GM23338 (cell line): ENCODE data around the gene ELN. TPM values are rescaled to one million over a fixed set of nuclear protein-coding genes. Genes with fewer than 3 reads are reported as not detected.

Source experiments
- ATAC-seq: fragments of 200-7000 bp; cut with Tn5 transposase; 3 replicates; pipeline ENCODE4 v1.9.1; 2020
- DNase-seq: peaks from one replicate; pipeline ENCODE4 v3.0.0-alpha.2; 2015; ENCODE audit warnings: low spot score
- H2AFZ ChIP-seq: fragments of 200-600 bp; sonication (generic); 2 replicates; pipeline ENCODE4 v1.8.0; 2016; ENCODE audit warnings: antibody characterized with exemption, mild to moderate bottlenecking, moderate library complexity
- H3F3A ChIP-seq: fragments of 200-600 bp; sonication (generic); replicated peaks from 2 replicates; pipeline ENCODE4 v1.8.0; 2017; ENCODE audit warnings: antibody characterized with exemption, mixed run types, low read depth
- H3K27ac ChIP-seq: fragments of 200-600 bp; sonication (generic); 2 replicates; pipeline ENCODE4 v1.6.1; 2016; ENCODE audit warnings: low read depth
- H3K27me3 ChIP-seq: fragments of 200-600 bp; sonication (generic); 2 replicates; pipeline ENCODE4 v1.8.0; 2016; ENCODE audit warnings: mild to moderate bottlenecking, mixed run types, moderate library complexity; ENCODE audit not compliant: insufficient read depth
- H3K36me3 ChIP-seq: fragments of 200-600 bp; sonication (generic); 2 replicates; pipeline ENCODE4 v1.8.0; 2016; ENCODE audit warnings: mild to moderate bottlenecking; ENCODE audit not compliant: insufficient read depth
- H3K4me1 ChIP-seq: fragments of 200-600 bp; sonication (generic); 2 replicates; pipeline ENCODE4 v1.8.0; 2016; ENCODE audit warnings: mild to moderate bottlenecking, moderate library complexity; ENCODE audit not compliant: insufficient read depth
- H3K4me2 ChIP-seq: fragments of 200-600 bp; sonication (generic); 2 replicates; pipeline ENCODE4 v1.7.1; 2017; ENCODE audit warnings: mixed run types
- H3K4me3 ChIP-seq: fragments of 200-600 bp; sonication (generic); 2 replicates; pipeline ENCODE4 v1.6.1; 2016; ENCODE audit warnings: mixed run types
- H3K79me2 ChIP-seq: fragments of 200-600 bp; sonication (generic); replicated peaks from 2 replicates; pipeline ENCODE4 v1.8.0; 2017; ENCODE audit warnings: mild to moderate bottlenecking; ENCODE audit not compliant: insufficient read depth
- H3K9me2 ChIP-seq: fragments of 200-600 bp; sonication (generic); 2 replicates; pipeline ENCODE4 v1.8.0; 2017; ENCODE audit not compliant: insufficient read depth
- H4K20me1 ChIP-seq: fragments of 200-600 bp; sonication (generic); replicated peaks from 2 replicates; pipeline ENCODE4 v1.8.0; 2017; ENCODE audit warnings: mild to moderate bottlenecking; ENCODE audit not compliant: insufficient read depth
- H3K27ac Mint-ChIP-seq: 2 replicates; pipeline ENCODE4 v1.8.0; 2020; ENCODE audit warnings: inconsistent platforms, mild to moderate bottlenecking, moderate library complexity, mixed read lengths
- H3K27me3 Mint-ChIP-seq: 3 replicates; pipeline ENCODE4 v1.8.0; 2022; ENCODE audit warnings: low read depth, mild to moderate bottlenecking, moderate library complexity, mixed read lengths, inconsistent platforms; ENCODE audit not compliant: insufficient read depth, poor library complexity
- H3K36me3 Mint-ChIP-seq: 3 replicates; pipeline ENCODE4 v1.8.0; 2021; ENCODE audit warnings: low read depth, mild to moderate bottlenecking, inconsistent platforms, moderate library complexity, mixed read lengths
- H3K4me1 Mint-ChIP-seq: 3 replicates; pipeline ENCODE4 v1.8.0; 2020; ENCODE audit warnings: mild to moderate bottlenecking, inconsistent platforms, mixed read lengths
- H3K4me3 Mint-ChIP-seq: 3 replicates; pipeline ENCODE4 v1.8.0; 2021; ENCODE audit warnings: moderate library complexity, mild to moderate bottlenecking, inconsistent platforms, mixed read lengths
- H3K9me3 Mint-ChIP-seq: 3 replicates; pipeline ENCODE4 v1.8.0; 2020; ENCODE audit warnings: moderate library complexity, mild to moderate bottlenecking, inconsistent platforms, mixed read lengths
- CREB1 ChIP-seq: fragments of 250-450 bp; sonication (Bioruptor Pico); IDR thresholded peaks from 2 replicates; pipeline ENCODE4 v1.5.0; 2020; ENCODE audit warnings: low read depth, mild to moderate bottlenecking, moderate library complexity
- EZH2 ChIP-seq: fragments of 200-600 bp; sonication (generic); IDR thresholded peaks from one replicate; pipeline ENCODE4 v1.8.0; 2017; ENCODE audit warnings: antibody characterized with exemption, mild to moderate bottlenecking, low read depth; ENCODE audit not compliant: unreplicated experiment
- EZH2phosphoT487 ChIP-seq: fragments of 200-600 bp; sonication (generic); IDR thresholded peaks from one replicate; pipeline ENCODE4 v1.8.1; 2018; ENCODE audit warnings: antibody characterized with exemption; ENCODE audit not compliant: unreplicated experiment
- JUNB ChIP-seq: IDR thresholded peaks from one replicate; pipeline ENCODE4 v1.6.1; 2016; ENCODE audit warnings: antibody characterized with exemption; ENCODE audit not compliant: unreplicated experiment
- POLR2AphosphoS5 ChIP-seq: IDR thresholded peaks from 2 replicates; pipeline ENCODE4 v1.6.1; 2016; ENCODE audit warnings: antibody characterized with exemption, low read depth
- ZNF114 ChIP-seq: fragments of 250-450 bp; sonication (Bioruptor Pico); IDR thresholded peaks from 2 replicates; pipeline ENCODE4 v1.5.0; 2020; ENCODE audit warnings: mild to moderate bottlenecking, moderate library complexity
- ZNF331 ChIP-seq: fragments of 250-450 bp; sonication (Bioruptor Pico); IDR thresholded peaks from 2 replicates; pipeline ENCODE4 v1.5.0; 2020; ENCODE audit warnings: low read depth, mild to moderate bottlenecking, moderate library complexity
- polyA plus RNA-seq: library from polyadenylated mRNA; unstranded; fragments of >200 nt; fragmentation: Nextera tagmentation; extraction: Ambion mirVana; gene quantifications from 2 replicates; pipeline ENCODE4 v1.2.1, GENCODE V29; 2016
- total RNA-seq: library from RNA; depleted of rRNA; stranded (reverse); fragments of >200 nt; shearing (Covaris generic); gene quantifications from 2 replicates; pipeline ENCODE4 v1.2.3, GENCODE V29; 2014
- TF ChIP-seq, protein P1 (sequence below), 2 experiments: fragments of 200-600 bp in 1 of 2; sonication (generic) in 1 of 2; conservative IDR thresholded peaks; 2 replicates each; pipeline versions ENCODE4 v1.5.1 to v1.6.1; 2016 to 2017; ENCODE audit warnings: antibody characterized with exemption in 2 of 2, low read depth in 2 of 2, mild to moderate bottlenecking in 2 of 2, moderate library complexity in 1 of 2
- TF ChIP-seq, protein P2 (sequence below): fragments of 250-450 bp; sonication (Bioruptor Pico); IDR thresholded peaks from 2 replicates; pipeline ENCODE4 v1.5.0; 2020; ENCODE audit warnings: mild to moderate bottlenecking, moderate library complexity

The ELN gene
- total and polyA plus RNA-seq, 2 experiments from 2014 or later: 1.1 to 5.6 TPM

GRCh38 chr7:74083117-74083876 is 55.3 kb downstream of the ELN start, which contains the start of gene LIMK1:
Gene LIMK1, plus strand, starts transcription at chr7:74083804. Its CDS starts 187 bp downstream, at chr7:74083991.
- TF ChIP-seq POLR2AphosphoS5: peak; percentile 83
- TF ChIP-seq ZNF114 (CRISPR knock-in tag): no peak
- TF ChIP-seq, protein P1, sequence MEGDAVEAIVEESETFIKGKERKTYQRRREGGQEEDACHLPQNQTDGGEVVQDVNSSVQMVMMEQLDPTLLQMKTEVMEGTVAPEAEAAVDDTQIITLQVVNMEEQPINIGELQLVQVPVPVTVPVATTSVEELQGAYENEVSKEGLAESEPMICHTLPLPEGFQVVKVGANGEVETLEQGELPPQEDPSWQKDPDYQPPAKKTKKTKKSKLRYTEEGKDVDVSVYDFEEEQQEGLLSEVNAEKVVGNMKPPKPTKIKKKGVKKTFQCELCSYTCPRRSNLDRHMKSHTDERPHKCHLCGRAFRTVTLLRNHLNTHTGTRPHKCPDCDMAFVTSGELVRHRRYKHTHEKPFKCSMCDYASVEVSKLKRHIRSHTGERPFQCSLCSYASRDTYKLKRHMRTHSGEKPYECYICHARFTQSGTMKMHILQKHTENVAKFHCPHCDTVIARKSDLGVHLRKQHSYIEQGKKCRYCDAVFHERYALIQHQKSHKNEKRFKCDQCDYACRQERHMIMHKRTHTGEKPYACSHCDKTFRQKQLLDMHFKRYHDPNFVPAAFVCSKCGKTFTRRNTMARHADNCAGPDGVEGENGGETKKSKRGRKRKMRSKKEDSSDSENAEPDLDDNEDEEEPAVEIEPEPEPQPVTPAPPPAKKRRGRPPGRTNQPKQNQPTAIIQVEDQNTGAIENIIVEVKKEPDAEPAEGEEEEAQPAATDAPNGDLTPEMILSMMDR (conservative IDR thresholded peaks at IDR 0.05; ENCODE audit: low read depth in 2 of 2): no peak
- TF ChIP-seq JUNB: no peak
- TF ChIP-seq CREB1 (CRISPR knock-in tag): no peak
- no peak for TF ChIP-seq EZH2phosphoT487
- DNase-seq: peak; percentile 87
- H2AFZ ChIP-seq: peak within 1 kb of the TSS; percentile 81

DNA sequence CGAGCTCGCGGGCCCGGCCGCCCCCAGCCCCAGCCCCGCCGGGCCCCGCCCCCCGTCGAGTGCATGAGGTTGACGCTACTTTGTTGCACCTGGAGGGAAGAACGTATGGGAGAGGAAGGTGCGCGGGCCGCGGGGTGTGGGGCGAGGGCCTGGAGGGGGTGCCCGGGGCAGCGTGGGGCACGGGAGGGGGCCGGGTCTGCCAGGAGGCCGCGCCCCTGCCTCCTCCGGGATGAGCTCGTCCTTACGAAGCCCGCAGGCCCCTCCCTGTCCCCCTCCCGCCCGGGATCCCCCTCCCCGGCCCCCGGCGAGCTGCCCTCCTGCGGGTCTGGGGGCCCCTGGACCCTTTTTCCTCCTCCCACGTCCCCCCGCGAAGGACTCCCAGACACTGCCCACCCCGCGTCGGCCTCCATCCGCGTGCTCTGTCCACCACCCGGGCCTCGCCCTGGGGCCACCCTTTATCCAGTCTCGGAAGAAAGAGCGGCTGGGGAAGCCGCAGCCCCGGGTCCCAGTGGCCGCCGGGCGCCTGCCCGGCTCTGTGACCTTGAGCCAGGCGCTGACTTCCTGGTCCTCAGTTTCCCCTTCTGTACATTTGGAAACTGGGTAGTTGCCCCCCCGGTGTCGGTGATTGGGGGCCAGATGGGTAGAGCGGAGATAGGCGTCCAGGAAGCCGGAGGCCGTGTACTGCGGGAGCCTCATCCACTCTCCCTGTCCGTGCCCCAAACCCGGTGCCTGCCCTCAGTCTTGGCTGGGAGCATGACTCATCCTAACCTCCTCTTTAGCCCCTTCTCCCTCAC is 56.2 kb downstream of the ELN start:
- Histone ChIP-seq H3F3A (0 out of 2 replicates have a peak, but pooled peaks cover 7% of the 10 kb centered on the region), H2AFZ (peak overlapping the region; percentile 63; the same call in 1 of the 2 replicates), H3K27ac (no peak overlapping the region), H3K79me2 (peaks cover 8% of the 10 kb centered on the region), H3K4me1 (peaks cover 16% of the 10 kb centered on the region; the same call in 1 of the 2 replicates), H3K4me2 (peak overlapping the region; percentile 94), H4K20me1 (peaks cover 4% of the 10 kb centered on the region; the same call in 1 of the 2 replicates), H3K9me2 (no peaks in the 10 kb centered on the region), H3K27me3 (no peaks in the 10 kb centered on the region), H3K4me3 (peak overlapping the region; percentile 83), H3K36me3 (peaks cover 3% of the 10 kb centered on the region; the same call in 1 of the 2 replicates)
- H3K27ac Mint-ChIP-seq: peak overlapping the region; percentile 65; the same call in 1 of the 2 replicates
- peak; percentile 59 for DNase-seq
- no peaks in the 10 kb centered on the region for H3K9me3 Mint-ChIP-seq
- peaks cover 5% of the 10 kb centered on the region for H3K27me3 Mint-ChIP-seq
- ATAC-seq: peak; percentile 53
- H3K36me3 Mint-ChIP-seq: peaks cover 32% of the 10 kb centered on the region
- H3K4me3 Mint-ChIP-seq: peak overlapping the region; percentile 81
- peaks cover 11% of the 10 kb centered on the region; the same call in 2 of the 3 replicates for H3K4me1 Mint-ChIP-seq
- TF ChIP-seq EZH2phosphoT487 (no peak), EZH2 (no peak), ZNF331 (CRISPR knock-in tag) (no peak), CREB1 (CRISPR knock-in tag) (no peak), JUNB (no peak)
- TF ChIP-seq, protein P2, sequence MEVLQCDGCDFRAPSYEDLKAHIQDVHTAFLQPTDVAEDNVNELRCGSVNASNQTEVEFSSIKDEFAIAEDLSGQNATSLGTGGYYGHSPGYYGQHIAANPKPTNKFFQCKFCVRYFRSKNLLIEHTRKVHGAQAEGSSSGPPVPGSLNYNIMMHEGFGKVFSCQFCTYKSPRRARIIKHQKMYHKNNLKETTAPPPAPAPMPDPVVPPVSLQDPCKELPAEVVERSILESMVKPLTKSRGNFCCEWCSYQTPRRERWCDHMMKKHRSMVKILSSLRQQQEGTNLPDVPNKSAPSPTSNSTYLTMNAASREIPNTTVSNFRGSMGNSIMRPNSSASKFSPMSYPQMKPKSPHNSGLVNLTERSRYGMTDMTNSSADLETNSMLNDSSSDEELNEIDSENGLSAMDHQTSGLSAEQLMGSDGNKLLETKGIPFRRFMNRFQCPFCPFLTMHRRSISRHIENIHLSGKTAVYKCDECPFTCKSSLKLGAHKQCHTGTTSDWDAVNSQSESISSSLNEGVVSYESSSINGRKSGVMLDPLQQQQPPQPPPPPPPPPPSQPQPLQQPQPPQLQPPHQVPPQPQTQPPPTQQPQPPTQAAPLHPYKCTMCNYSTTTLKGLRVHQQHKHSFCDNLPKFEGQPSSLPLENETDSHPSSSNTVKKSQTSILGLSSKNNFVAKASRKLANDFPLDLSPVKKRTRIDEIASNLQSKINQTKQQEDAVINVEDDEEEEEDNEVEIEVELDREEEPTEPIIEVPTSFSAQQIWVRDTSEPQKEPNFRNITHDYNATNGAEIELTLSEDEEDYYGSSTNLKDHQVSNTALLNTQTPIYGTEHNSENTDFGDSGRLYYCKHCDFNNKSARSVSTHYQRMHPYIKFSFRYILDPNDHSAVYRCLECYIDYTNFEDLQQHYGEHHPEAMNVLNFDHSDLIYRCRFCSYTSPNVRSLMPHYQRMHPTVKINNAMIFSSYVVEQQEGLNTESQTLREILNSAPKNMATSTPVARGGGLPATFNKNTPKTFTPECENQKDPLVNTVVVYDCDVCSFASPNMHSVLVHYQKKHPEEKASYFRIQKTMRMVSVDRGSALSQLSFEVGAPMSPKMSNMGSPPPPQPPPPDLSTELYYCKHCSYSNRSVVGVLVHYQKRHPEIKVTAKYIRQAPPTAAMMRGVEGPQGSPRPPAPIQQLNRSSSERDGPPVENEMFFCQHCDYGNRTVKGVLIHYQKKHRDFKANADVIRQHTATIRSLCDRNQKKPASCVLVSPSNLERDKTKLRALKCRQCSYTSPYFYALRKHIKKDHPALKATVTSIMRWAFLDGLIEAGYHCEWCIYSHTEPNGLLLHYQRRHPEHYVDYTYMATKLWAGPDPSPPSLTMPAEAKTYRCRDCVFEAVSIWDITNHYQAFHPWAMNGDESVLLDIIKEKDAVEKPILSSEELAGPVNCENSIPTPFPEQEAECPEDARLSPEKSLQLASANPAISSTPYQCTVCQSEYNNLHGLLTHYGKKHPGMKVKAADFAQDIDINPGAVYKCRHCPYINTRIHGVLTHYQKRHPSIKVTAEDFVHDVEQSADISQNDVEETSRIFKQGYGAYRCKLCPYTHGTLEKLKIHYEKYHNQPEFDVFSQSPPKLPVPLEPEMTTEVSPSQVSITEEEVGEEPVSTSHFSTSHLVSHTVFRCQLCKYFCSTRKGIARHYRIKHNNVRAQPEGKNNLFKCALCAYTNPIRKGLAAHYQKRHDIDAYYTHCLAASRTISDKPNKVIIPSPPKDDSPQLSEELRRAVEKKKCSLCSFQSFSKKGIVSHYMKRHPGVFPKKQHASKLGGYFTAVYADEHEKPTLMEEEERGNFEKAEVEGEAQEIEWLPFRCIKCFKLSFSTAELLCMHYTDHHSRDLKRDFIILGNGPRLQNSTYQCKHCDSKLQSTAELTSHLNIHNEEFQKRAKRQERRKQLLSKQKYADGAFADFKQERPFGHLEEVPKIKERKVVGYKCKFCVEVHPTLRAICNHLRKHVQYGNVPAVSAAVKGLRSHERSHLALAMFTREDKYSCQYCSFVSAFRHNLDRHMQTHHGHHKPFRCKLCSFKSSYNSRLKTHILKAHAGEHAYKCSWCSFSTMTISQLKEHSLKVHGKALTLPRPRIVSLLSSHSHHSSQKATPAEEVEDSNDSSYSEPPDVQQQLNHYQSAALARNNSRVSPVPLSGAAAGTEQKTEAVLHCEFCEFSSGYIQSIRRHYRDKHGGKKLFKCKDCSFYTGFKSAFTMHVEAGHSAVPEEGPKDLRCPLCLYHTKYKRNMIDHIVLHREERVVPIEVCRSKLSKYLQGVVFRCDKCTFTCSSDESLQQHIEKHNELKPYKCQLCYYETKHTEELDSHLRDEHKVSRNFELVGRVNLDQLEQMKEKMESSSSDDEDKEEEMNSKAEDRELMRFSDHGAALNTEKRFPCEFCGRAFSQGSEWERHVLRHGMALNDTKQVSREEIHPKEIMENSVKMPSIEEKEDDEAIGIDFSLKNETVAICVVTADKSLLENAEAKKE (CRISPR knock-in tag): no peak

More at GRCh38 chr7:74083117-74083876, 55.3 kb downstream of the ELN start, which contains the start of gene LIMK1:
- Mint-ChIP-seq H3K9me3 (no peaks in the 10 kb centered on the region), H3K27me3 (peaks cover 8% of the 10 kb centered on the region), H3K36me3 (peaks cover 24% of the 10 kb centered on the region), H3K4me1 (peaks cover 19% of the 10 kb centered on the region), H3K27ac (peak within 1 kb of the TSS; percentile 65; the same call in 1 of the 2 replicates), H3K4me3 (peak within 1 kb of the TSS; percentile 81)
- Histone ChIP-seq H3K27me3 (no peaks in the 10 kb centered on the region), H3K36me3 (0 out of 2 replicates have a peak, but pooled peaks cover 3% of the 10 kb centered on the region), H4K20me1 (peaks cover 4% of the 10 kb centered on the region; the same call in 1 of the 2 replicates), H3K79me2 (peaks cover 8% of the 10 kb centered on the region), H3K27ac (peak within 1 kb of the TSS; percentile 81; the same call in 1 of the 2 replicates), H3K9me2 (no peaks in the 10 kb centered on the region), H3K4me3 (peak within 1 kb of the TSS; percentile 83), H3K4me1 (peaks cover 16% of the 10 kb centered on the region; the same call in 1 of the 2 replicates), H3K4me2 (peak within 1 kb of the TSS; percentile 94), H3F3A (0 out of 2 replicates have a peak, but pooled peaks cover 7% of the 10 kb centered on the region)
- peak; percentile 72 for ATAC-seq
